Lower leg skin (tissue), 3 donors: Measurements from ENCODE around the gene SPESP1.

Source experiments
- CTCF ChIP-seq, 3 donors: fragments of 450-650 bp; IDR thresholded peaks; one replicate each; pipeline ENCODE4 v1.5.1; 2016; ENCODE audit warnings: antibody characterized with exemption in 3 of 3, mild to moderate bottlenecking in 3 of 3, moderate library complexity in 2 of 3
- POLR2A ChIP-seq, 2 donors: fragments of 450-650 bp; IDR thresholded peaks; one replicate each; pipeline ENCODE4 v1.6.1; 2016 to 2017; ENCODE audit warnings: antibody characterized with exemption in 2 of 2, mild to moderate bottlenecking in 1 of 2, moderate library complexity in 1 of 2

GRCh38 chr15:68987120-68987519 lies 56.8 kb downstream of the SPESP1 start:
- TF ChIP-seq CTCF (IDR thresholded peaks at IDR 0.05) (no peak), POLR2A (IDR thresholded peaks at IDR 0.05) (no peak)
